K562 (cell line): ENCODE results near the gene PPM1N. TPM values are rescaled to one million over a fixed set of nuclear protein-coding genes. Genes with fewer than 3 reads are reported as not detected.

Experiments used
- BCOR ChIP-seq: fragments of 450-650 bp; IDR thresholded peaks from 2 replicates; pipeline ENCODE4 v1.6.1; 2016
- GATAD2B ChIP-seq: fragments of 450-650 bp; IDR thresholded peaks from 2 replicates; pipeline ENCODE4 v1.6.1; 2017; ENCODE audit warnings: mild to moderate bottlenecking, borderline replicate concordance
- MAFF ChIP-seq: IDR thresholded peaks from 2 replicates; pipeline ENCODE4 v1.6.1; 2012; ENCODE audit warnings: low read length, improper control_type of control experiment
- MAFG ChIP-seq: fragments of 450-650 bp; conservative IDR thresholded peaks from 2 replicates; pipeline ENCODE4 v1.6.1; 2016; ENCODE audit warnings: missing genetic modification characterization, missing compliant biosample characterization
- NFYB ChIP-seq: IDR thresholded peaks from 2 replicates; pipeline ENCODE4 v1.6.1; 2011; ENCODE audit warnings: mild to moderate bottlenecking, moderate library complexity; ENCODE audit not compliant: insufficient read length; ENCODE audit errors: extremely low read depth
- SMC3 ChIP-seq: conservative IDR thresholded peaks from 2 replicates; pipeline ENCODE4 v1.6.1; 2011; ENCODE audit warnings: low read depth, low read length, improper control_type of control experiment; ENCODE audit not compliant: insufficient read depth
- TEAD4 ChIP-seq, 2 experiments: sonication (generic) in 1 of 2; formaldehyde crosslinking in 1 of 2; IDR thresholded peaks; 2 replicates each; pipeline versions ENCODE4 v1.6.1 to v1.8.0; 2012 to 2022; ENCODE audit warnings: borderline replicate concordance in 1 of 2, inconsistent platforms in 1 of 2, low read length in 1 of 2, mild to moderate bottlenecking in 1 of 2, missing genetic modification reagents in 1 of 2
- XRCC4 ChIP-seq: IDR thresholded peaks from one replicate; pipeline ENCODE4 v1.6.1; 2011; ENCODE audit not compliant: insufficient read depth, insufficient read length; ENCODE audit errors: extremely low read depth
- ZKSCAN8 ChIP-seq: fragments of 200-800 bp; sonication (Bioruptor generic); IDR thresholded peaks from 2 replicates; pipeline ENCODE4 v1.6.1; 2016; ENCODE audit warnings: missing genetic modification characterization, missing compliant biosample characterization
- ZNF347 ChIP-seq: fragments of 450-650 bp; formaldehyde crosslinking; IDR thresholded peaks from 2 replicates; pipeline ENCODE4 v1.4.0; 2020; ENCODE audit warnings: low read depth, mild to moderate bottlenecking, moderate library complexity
- ZNF644 ChIP-seq: fragments of 200-800 bp; sonication (Bioruptor generic); IDR thresholded peaks from 2 replicates; pipeline ENCODE4 v1.6.1; 2016; ENCODE audit warnings: low read depth, missing genetic modification characterization, missing compliant biosample characterization
- ZNF766 ChIP-seq: fragments of 200-800 bp; sonication (Bioruptor generic); conservative IDR thresholded peaks from 2 replicates; pipeline ENCODE4 v1.6.1; 2016; ENCODE audit warnings: missing genetic modification characterization, missing compliant biosample characterization
- polyA plus RNA-seq, 8 experiments: library from polyadenylated mRNA; depleted of rRNA in 4 of 8; stranded (reverse) in 5 of 8; unstranded in 3 of 8; fragments of >200 nt; fragmentation: Nextera tagmentation in 2 of 8; fragmentation: Illumina TruSeq in 1 of 8; extraction: Ambion mirVana in 2 of 8; extraction: Trizol in 1 of 8; gene quantifications; 2 replicates each; pipeline versions ENCODE4 v1.2.1 to v1.2.3, GENCODE V29; 2011 to 2014; ENCODE audit warnings: inconsistent platforms in 1 of 8, missing spikeins in 1 of 8
- total RNA-seq, 7 experiments: library from RNA; depleted of rRNA in 6 of 7; stranded (reverse); fragments of >200 nt in 6 of 7; fragmentation: Illumina TruSeq in 2 of 7; extraction: Trizol in 2 of 7; gene quantifications; 2 replicates each; pipeline versions ENCODE4 v1.2.1 to v1.2.3, GENCODE V29; 2011 to 2021; ENCODE audit warnings: low replicate concordance in 1 of 7
- TF ChIP-seq, protein P1 (sequence below): fragments of 450-650 bp; IDR thresholded peaks from 2 replicates; pipeline ENCODE4 v1.7.1; 2018; ENCODE audit warnings: mild to moderate bottlenecking, low read depth; ENCODE audit not compliant: partially characterized antibody
- TF ChIP-seq, protein P2 (sequence below): fragments of 250-450 bp; sonication (Bioruptor Pico); IDR thresholded peaks from 2 replicates; pipeline ENCODE4 v1.5.1; 2021; ENCODE audit warnings: mild to moderate bottlenecking
- TF ChIP-seq, protein P3 (sequence below): fragments of 250-450 bp; sonication (Bioruptor Pico); IDR thresholded peaks from 2 replicates; pipeline ENCODE4 v1.4.0; 2020; ENCODE audit warnings: mild to moderate bottlenecking, moderate library complexity
- TF ChIP-seq, protein P4 (sequence below): fragments of 450-650 bp; formaldehyde crosslinking; IDR thresholded peaks from 2 replicates; pipeline ENCODE4 v1.4.0; 2020; ENCODE audit warnings: mild to moderate bottlenecking, moderate library complexity
- TF ChIP-seq, protein P5 (sequence below): fragments of 250-450 bp; sonication (Bioruptor Pico); IDR thresholded peaks from 2 replicates; pipeline ENCODE4 v1.8.0; 2022; ENCODE audit warnings: inconsistent platforms, mild to moderate bottlenecking, moderate library complexity, borderline replicate concordance

The PPM1N gene
- total and polyA plus RNA-seq, 9 of the 15 experiments (the other 6 are each of a cell fraction or from before 2014, with no cell fraction given): 4.5 to 15.6 (median 8.7) TPM

DNA sequence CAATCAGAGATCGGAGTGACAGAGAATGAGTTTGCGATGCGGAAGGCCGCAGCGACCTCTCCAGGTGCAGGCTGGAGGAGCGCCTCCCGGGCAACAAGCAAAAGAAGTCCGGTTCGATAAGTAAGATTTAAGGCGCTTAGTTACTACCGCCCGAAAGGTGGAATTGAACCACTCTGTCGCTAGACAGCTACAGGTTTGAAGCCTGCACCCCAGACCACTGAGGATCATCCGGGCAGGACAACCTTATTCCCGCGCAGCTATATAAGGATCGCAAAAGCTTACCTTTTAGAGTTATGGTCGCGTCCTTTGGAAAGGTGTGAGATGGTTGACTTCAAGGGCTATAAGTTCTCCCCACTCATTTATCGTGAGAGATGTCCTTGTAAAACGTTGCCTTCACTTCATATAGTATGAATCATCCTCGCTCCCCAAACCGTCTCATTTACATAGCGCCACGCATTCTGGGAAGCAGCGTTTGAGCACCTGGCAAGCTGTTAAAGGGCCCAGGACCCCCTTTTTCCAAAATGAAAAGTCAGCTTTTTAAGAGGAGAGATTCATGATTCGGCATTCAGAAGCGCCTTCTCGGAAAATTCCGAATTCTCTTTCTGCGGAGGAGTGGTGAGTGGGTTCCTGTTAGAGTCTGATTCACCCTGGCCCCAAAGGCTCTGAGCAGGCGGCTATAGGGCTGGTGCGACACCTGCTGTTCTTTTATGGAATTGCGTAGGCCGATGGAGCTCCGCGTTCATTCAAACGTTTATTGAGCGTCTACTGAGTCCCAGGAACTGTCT, 19.6 kb upstream of the PPM1N start (continued):
- TF ChIP-seq, protein P1, sequence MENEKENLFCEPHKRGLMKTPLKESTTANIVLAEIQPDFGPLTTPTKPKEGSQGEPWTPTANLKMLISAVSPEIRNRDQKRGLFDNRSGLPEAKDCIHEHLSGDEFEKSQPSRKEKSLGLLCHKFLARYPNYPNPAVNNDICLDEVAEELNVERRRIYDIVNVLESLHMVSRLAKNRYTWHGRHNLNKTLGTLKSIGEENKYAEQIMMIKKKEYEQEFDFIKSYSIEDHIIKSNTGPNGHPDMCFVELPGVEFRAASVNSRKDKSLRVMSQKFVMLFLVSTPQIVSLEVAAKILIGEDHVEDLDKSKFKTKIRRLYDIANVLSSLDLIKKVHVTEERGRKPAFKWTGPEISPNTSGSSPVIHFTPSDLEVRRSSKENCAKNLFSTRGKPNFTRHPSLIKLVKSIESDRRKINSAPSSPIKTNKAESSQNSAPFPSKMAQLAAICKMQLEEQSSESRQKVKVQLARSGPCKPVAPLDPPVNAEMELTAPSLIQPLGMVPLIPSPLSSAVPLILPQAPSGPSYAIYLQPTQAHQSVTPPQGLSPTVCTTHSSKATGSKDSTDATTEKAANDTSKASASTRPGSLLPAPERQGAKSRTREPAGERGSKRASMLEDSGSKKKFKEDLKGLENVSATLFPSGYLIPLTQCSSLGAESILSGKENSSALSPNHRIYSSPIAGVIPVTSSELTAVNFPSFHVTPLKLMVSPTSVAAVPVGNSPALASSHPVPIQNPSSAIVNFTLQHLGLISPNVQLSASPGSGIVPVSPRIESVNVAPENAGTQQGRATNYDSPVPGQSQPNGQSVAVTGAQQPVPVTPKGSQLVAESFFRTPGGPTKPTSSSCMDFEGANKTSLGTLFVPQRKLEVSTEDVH: peak; percentile 56
- TF ChIP-seq NFYB (no peak), BCOR (peak; percentile 80; the same call in 1 of the 2 replicates), TEAD4 (IDR thresholded peaks at IDR 0.05; ENCODE audit: low read length) (peak; percentile 92), TEAD4 (CRISPR knock-in tag; IDR thresholded peaks at IDR 0.05; ENCODE audit: borderline replicate concordance) (no peak), GATAD2B (peak; percentile 64; the same call in 1 of the 2 replicates), ZNF644 (tag) (no peak), XRCC4 (no peak), ZKSCAN8 (peak; percentile 80; the same call in 1 of the 2 replicates), MAFG (tag) (peak; percentile 77), ZNF766 (CRISPR knock-in tag) (peak; percentile 86; the same call in 1 of the 2 replicates), SMC3 (peak; percentile 95), MAFF (peak; percentile 39; the same call in 1 of the 2 replicates), ZNF347 (CRISPR knock-in tag) (no peak)
- TF ChIP-seq, protein P2, sequence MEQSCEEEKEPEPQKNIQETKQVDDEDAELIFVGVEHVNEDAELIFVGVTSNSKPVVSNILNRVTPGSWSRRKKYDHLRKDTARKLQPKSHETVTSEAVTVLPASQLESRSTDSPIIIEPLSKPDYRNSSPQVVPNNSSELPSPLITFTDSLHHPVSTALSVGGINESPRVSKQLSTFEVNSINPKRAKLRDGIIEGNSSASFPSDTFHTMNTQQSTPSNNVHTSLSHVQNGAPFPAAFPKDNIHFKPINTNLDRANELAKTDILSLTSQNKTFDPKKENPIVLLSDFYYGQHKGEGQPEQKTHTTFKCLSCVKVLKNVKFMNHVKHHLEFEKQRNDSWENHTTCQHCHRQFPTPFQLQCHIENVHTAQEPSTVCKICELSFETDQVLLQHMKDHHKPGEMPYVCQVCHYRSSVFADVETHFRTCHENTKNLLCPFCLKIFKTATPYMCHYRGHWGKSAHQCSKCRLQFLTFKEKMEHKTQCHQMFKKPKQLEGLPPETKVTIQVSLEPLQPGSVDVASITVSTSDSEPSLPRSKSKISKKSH: no peak
- TF ChIP-seq, protein P3, sequence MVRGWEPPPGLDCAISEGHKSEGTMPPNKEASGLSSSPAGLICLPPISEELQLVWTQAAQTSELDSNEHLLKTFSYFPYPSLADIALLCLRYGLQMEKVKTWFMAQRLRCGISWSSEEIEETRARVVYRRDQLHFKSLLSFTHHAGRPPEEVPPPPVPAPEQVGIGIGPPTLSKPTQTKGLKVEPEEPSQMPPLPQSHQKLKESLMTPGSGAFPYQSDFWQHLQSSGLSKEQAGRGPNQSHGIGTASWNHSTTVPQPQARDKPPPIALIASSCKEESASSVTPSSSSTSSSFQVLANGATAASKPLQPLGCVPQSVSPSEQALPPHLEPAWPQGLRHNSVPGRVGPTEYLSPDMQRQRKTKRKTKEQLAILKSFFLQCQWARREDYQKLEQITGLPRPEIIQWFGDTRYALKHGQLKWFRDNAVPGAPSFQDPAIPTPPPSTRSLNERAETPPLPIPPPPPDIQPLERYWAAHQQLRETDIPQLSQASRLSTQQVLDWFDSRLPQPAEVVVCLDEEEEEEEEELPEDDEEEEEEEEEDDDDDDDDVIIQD: no peak
- TF ChIP-seq, protein P4, sequence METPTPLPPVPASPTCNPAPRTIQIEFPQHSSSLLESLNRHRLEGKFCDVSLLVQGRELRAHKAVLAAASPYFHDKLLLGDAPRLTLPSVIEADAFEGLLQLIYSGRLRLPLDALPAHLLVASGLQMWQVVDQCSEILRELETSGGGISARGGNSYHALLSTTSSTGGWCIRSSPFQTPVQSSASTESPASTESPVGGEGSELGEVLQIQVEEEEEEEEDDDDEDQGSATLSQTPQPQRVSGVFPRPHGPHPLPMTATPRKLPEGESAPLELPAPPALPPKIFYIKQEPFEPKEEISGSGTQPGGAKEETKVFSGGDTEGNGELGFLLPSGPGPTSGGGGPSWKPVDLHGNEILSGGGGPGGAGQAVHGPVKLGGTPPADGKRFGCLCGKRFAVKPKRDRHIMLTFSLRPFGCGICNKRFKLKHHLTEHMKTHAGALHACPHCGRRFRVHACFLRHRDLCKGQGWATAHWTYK (CRISPR knock-in tag): peak; percentile 63; the same call in 1 of the 2 replicates
- TF ChIP-seq, protein P5, sequence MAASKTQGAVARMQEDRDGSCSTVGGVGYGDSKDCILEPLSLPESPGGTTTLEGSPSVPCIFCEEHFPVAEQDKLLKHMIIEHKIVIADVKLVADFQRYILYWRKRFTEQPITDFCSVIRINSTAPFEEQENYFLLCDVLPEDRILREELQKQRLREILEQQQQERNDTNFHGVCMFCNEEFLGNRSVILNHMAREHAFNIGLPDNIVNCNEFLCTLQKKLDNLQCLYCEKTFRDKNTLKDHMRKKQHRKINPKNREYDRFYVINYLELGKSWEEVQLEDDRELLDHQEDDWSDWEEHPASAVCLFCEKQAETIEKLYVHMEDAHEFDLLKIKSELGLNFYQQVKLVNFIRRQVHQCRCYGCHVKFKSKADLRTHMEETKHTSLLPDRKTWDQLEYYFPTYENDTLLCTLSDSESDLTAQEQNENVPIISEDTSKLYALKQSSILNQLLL (CRISPR knock-in tag): no peak
